HCT116 (cell line): ENCODE measurements around the gene CAMK1D. TPM values are rescaled to one million over a fixed set of nuclear protein-coding genes. Genes with fewer than 3 reads are reported as not detected.

ENCODE experiments used
- ATAC-seq: fragments of 200-7000 bp; cut with Tn5 transposase; 2 replicates; pipeline ENCODE4 v1.9.1; 2020; ENCODE audit warnings: mild to moderate bottlenecking, moderate library complexity
- BruUV-seq: library from RNA; stranded (reverse); fragments of 400-500 nt; replicated peaks from 2 replicates; lab custom pipeline; 2021; lab: Mats Ljungman, UMichigan
- CTCF ChIA-PET: fragments of 300-600 bp; sonication (Branson Sonifier 250); formaldehyde crosslinking; loops from one replicate; lab custom pipeline; 2021; ENCODE audit warnings: antibody characterized with exemption; lab: Charles Lee
- POLR2A ChIA-PET: fragments of 300-600, 350-600 bp; sonication (Branson Sonifier 250); formaldehyde crosslinking; loops from one replicate; lab custom pipeline; 2021; ENCODE audit warnings: antibody characterized with exemption; lab: Charles Lee
- RAD21 ChIA-PET, 2 experiments: fragments of 300-600 bp; sonication (Branson Sonifier 250); formaldehyde crosslinking; loops; one replicate each; lab custom pipeline; 2023; ENCODE audit warnings: low total read pairs in 2 of 2; ENCODE audit not compliant: uncharacterized antibody in 2 of 2, unreplicated experiment in 2 of 2, low non-redundant PET in 1 of 2; lab: Charles Lee
- DNase-seq: peaks from one replicate; pipeline ENCODE4 v3.0.0-alpha.2; 2010; ENCODE audit warnings: low read depth, low spot score
- H2AFZ ChIP-seq: fragments of 200-600 bp; shearing (Covaris generic), sonication (generic); 2 replicates; pipeline ENCODE4 v1.6.1; 2017; ENCODE audit warnings: low read depth, mixed run types, mixed read lengths, antibody characterized with exemption, low read length; ENCODE audit not compliant: poor library complexity, severe bottlenecking
- H3K27ac ChIP-seq: 2 replicates; pipeline ENCODE4 v1.5.1; 2012; ENCODE audit warnings: low read depth, low read length
- H3K27me3 ChIP-seq: fragments of 200-600 bp; sonication (generic); 2 replicates; pipeline ENCODE4 v1.6.1; 2016; ENCODE audit warnings: mixed run types, low read length, mixed read lengths; ENCODE audit not compliant: insufficient read depth
- H3K36me3 ChIP-seq, 2 experiments: fragments of 200-500 bp in 1 of 2; fragments of 200-600 bp in 1 of 2; sonication (Bioruptor generic) in 1 of 2; sonication (generic) in 1 of 2; 2 replicates each; pipeline versions ENCODE4 v1.5.1 to v1.6.1; 2014 to 2016; ENCODE audit warnings: low read length in 2 of 2, inconsistent platforms in 1 of 2, mixed read lengths in 1 of 2, mixed run types in 1 of 2; ENCODE audit not compliant: insufficient read depth in 2 of 2, control insufficient read depth in 1 of 2
- H3K4me1 ChIP-seq, 2 experiments: fragments of 200-600 bp in 1 of 2; sonication (generic) in 1 of 2; 2 replicates each; pipeline versions ENCODE4 v1.5.1 to v1.6.1; 2012 to 2017; ENCODE audit warnings: low read length in 2 of 2, inconsistent platforms in 1 of 2, mild to moderate bottlenecking in 1 of 2, mixed read lengths in 1 of 2, mixed run types in 1 of 2, moderate library complexity in 1 of 2; ENCODE audit not compliant: insufficient read depth in 2 of 2, control insufficient read depth in 1 of 2
- H3K4me2 ChIP-seq: fragments of 200-600 bp; sonication (generic); 2 replicates; pipeline ENCODE4 v1.6.1; 2017; ENCODE audit warnings: mixed run types, low read length, mixed read lengths
- H3K4me3 ChIP-seq, 2 experiments: fragments of 200-600 bp in 1 of 2; sonication (generic) in 1 of 2; replicated peaks in 1 of 2; 2 replicates each; pipeline ENCODE4 v1.5.1; 2011 to 2016; ENCODE audit warnings: low read length in 2 of 2, control low read depth in 1 of 2, low read depth in 1 of 2, mild to moderate bottlenecking in 1 of 2, mixed read lengths in 1 of 2, mixed run types in 1 of 2
- H3K79me2 ChIP-seq: fragments of 200-600 bp; sonication (generic); 2 replicates; pipeline ENCODE4 v1.6.1; 2017; ENCODE audit warnings: mild to moderate bottlenecking, mixed run types, low read length, moderate library complexity, mixed read lengths; ENCODE audit not compliant: insufficient read depth
- H3K9ac ChIP-seq: fragments of 200-600 bp; sonication (generic); 2 replicates; pipeline ENCODE4 v1.6.1; 2016; ENCODE audit warnings: low read length, mixed read lengths
- H3K9me2 ChIP-seq: fragments of 200-600 bp; sonication (generic), shearing (Covaris generic); 2 replicates; pipeline ENCODE4 v1.6.1; 2017; ENCODE audit warnings: mixed run types, mild to moderate bottlenecking, moderate library complexity; ENCODE audit not compliant: insufficient read depth
- H3K9me3 ChIP-seq, 2 experiments: fragments of 200-500 bp in 1 of 2; fragments of 200-600 bp in 1 of 2; sonication (Bioruptor generic) in 1 of 2; sonication (generic) in 1 of 2; 2 replicates each; pipeline ENCODE4 v1.6.1; 2014 to 2017; ENCODE audit warnings: low read length in 2 of 2, mixed read lengths in 2 of 2, inconsistent platforms in 1 of 2, low read depth in 1 of 2, mild to moderate bottlenecking in 1 of 2, mixed run types in 1 of 2, moderate library complexity in 1 of 2; ENCODE audit not compliant: control insufficient read depth in 1 of 2, insufficient read depth in 1 of 2
- H4K20me1 ChIP-seq: fragments of 200-600 bp; sonication (generic), shearing (Covaris generic); 2 replicates; pipeline ENCODE4 v1.6.1; 2017; ENCODE audit warnings: mixed run types, mild to moderate bottlenecking, moderate library complexity; ENCODE audit not compliant: insufficient read depth
- ATF3 ChIP-seq: IDR thresholded peaks from 2 replicates; pipeline ENCODE4 v1.6.1; 2012
- CBX3 ChIP-seq: IDR thresholded peaks from 2 replicates; pipeline ENCODE4 v1.6.1; 2012; ENCODE audit warnings: low read depth
- EGR1 ChIP-seq: IDR thresholded peaks from 2 replicates; pipeline ENCODE4 v1.6.1; 2012; ENCODE audit warnings: low read depth
- ELF1 ChIP-seq: IDR thresholded peaks from 2 replicates; pipeline ENCODE4 v1.6.1; 2012; ENCODE audit warnings: low read depth, borderline replicate concordance
- EZH2phosphoT487 ChIP-seq: fragments of 200-600 bp; IDR thresholded peaks from 2 replicates; pipeline ENCODE4 v1.6.1; 2018; ENCODE audit warnings: antibody characterized with exemption, borderline replicate concordance
- MAX ChIP-seq: IDR thresholded peaks from 2 replicates; pipeline ENCODE4 v1.6.1; 2012
- RAD21 ChIP-seq: IDR thresholded peaks from 2 replicates; pipeline ENCODE4 v1.6.1; 2012; ENCODE audit warnings: low read depth, mild to moderate bottlenecking
- SIN3A ChIP-seq: IDR thresholded peaks from 2 replicates; pipeline ENCODE4 v1.6.1; 2012; ENCODE audit warnings: low read depth
- SRF ChIP-seq: IDR thresholded peaks from 2 replicates; pipeline ENCODE4 v1.6.1; 2012; ENCODE audit warnings: low read depth
- TCF7L2 ChIP-seq: IDR thresholded peaks from 2 replicates; pipeline ENCODE4 v1.7.0; 2011; ENCODE audit warnings: borderline replicate concordance, inconsistent platforms; ENCODE audit not compliant: insufficient read depth, insufficient read length; ENCODE audit errors: extremely low read depth
- ZFX ChIP-seq: fragments of 450-650 bp; IDR thresholded peaks from 2 replicates; pipeline ENCODE4 v1.6.1; 2017
- ZNF274 ChIP-seq: fragments of 200-500 bp; sonication (Bioruptor generic); IDR thresholded peaks from 2 replicates; pipeline ENCODE4 v1.6.1; 2014; ENCODE audit warnings: mild to moderate bottlenecking, low read depth, low read length, inconsistent platforms
- intact Hi-C: fragments of 100-400 bp; cut with micrococcal nuclease; formaldehyde crosslinking; loops from 2 replicates; pipeline ENCODE4 v1.10.0; 2022
- total RNA-seq: library from RNA; stranded (reverse); gene quantifications from one replicate; pipeline ENCODE4 v1.2.1, GENCODE V29; 2021; ENCODE audit not compliant: unreplicated experiment

Gene CAMK1D
- total RNA-seq, 1 experiment from 2014 or later, result 9.6 TPM

GRCh38 chr10:12605580-12606405 is 256.4 kb downstream of the CAMK1D start:
- Histone ChIP-seq H3K27ac (no peak overlapping the region), H3K9me3 (no peaks in the 10 kb centered on the region), H3K9ac (no peak overlapping the region), H3K27me3 (no peaks in the 10 kb centered on the region), H3K4me2 (no peak overlapping the region), H3K79me2 (no peaks in the 10 kb centered on the region), H2AFZ (no peak overlapping the region), H4K20me1 (no peaks in the 10 kb centered on the region), H3K9me2 (no peaks in the 10 kb centered on the region), H3K4me1 (no peaks in the 10 kb centered on the region), H3K4me3 (no peak overlapping the region), H3K36me3 (no peaks in the 10 kb centered on the region)
- RAD21 ChIA-PET, result no interaction called here
- TF ChIP-seq ZFX (no peak), EZH2phosphoT487 (no peak), MAX (no peak), CBX3 (no peak)
- POLR2A ChIA-PET, result no interaction called here
- CTCF ChIA-PET, result no interaction called here
- no peak for ATAC-seq
- intact Hi-C loops, result no loop called here
- no peak for DNase-seq
- no TSS peak for BruUV-seq

GRCh38 chr10:12606461-12606860 is 257.1 kb downstream of the CAMK1D start:
- Histone ChIP-seq H3K4me1 (no peaks in the 10 kb centered on the region), H3K9me3 (no peaks in the 10 kb centered on the region), H4K20me1 (no peaks in the 10 kb centered on the region), H3K27me3 (no peaks in the 10 kb centered on the region), H3K4me2 (no peak overlapping the region), H3K9me2 (no peaks in the 10 kb centered on the region), H3K4me3 (no peak overlapping the region), H3K27ac (no peak overlapping the region), H3K36me3 (no peaks in the 10 kb centered on the region), H3K79me2 (no peaks in the 10 kb centered on the region), H2AFZ (no peak overlapping the region), H3K9ac (no peak overlapping the region)
- POLR2A ChIA-PET, result no interaction called here
- CTCF ChIA-PET, result no interaction called here
- no peak for DNase-seq
- TF ChIP-seq TCF7L2 (no peak), CBX3 (no peak), ELF1 (no peak), ZNF274 (no peak), SIN3A (no peak), MAX (no peak), SRF (no peak), RAD21 (no peak), ATF3 (no peak), EGR1 (no peak)
- BruUV-seq, result no TSS peak
- RAD21 ChIA-PET, result no interaction called here
- ATAC-seq, result no peak
- intact Hi-C loops, result no loop called here
